HepG2 (cell line): Measurements from ENCODE around the gene NEDD8. TPM values are rescaled to one million over a fixed set of nuclear protein-coding genes. Genes with fewer than 3 reads are reported as not detected.

ENCODE experiments used
- FOXP1 ChIP-seq, 2 experiments: fragments of 450-650 bp in 1 of 2; IDR thresholded peaks; 2 replicates each; pipeline ENCODE4 v1.6.1; 2017 to 2018; ENCODE audit warnings: antibody characterized with exemption in 1 of 2
- HMG20A ChIP-seq: IDR thresholded peaks from 2 replicates; pipeline ENCODE4 v1.6.1; 2016; ENCODE audit warnings: borderline replicate concordance
- KAT8 ChIP-seq: IDR thresholded peaks from 2 replicates; pipeline ENCODE4 v1.6.1; 2016; ENCODE audit warnings: missing genetic modification reagents, missing compliant biosample characterization
- KLF13 ChIP-seq: sonication (generic); formaldehyde crosslinking; IDR thresholded peaks from 2 replicates; pipeline ENCODE4 v1.4.0; 2020; ENCODE audit warnings: mild to moderate bottlenecking, missing genetic modification reagents
- POLR2AphosphoS5 ChIP-seq: IDR thresholded peaks from 2 replicates; pipeline ENCODE4 v1.6.1; 2012; ENCODE audit warnings: low read depth, low read length
- ZMYM3 ChIP-seq: sonication (generic); formaldehyde crosslinking; IDR thresholded peaks from 2 replicates; pipeline ENCODE4 v1.5.1; 2020; ENCODE audit warnings: mild to moderate bottlenecking, missing genetic modification reagents
- ZNF335 ChIP-seq: sonication (generic); formaldehyde crosslinking; IDR thresholded peaks from 2 replicates; pipeline ENCODE4 v1.4.0; 2020; ENCODE audit warnings: missing genetic modification reagents
- ZNF556 ChIP-seq: sonication (generic); formaldehyde crosslinking; IDR thresholded peaks from 2 replicates; pipeline ENCODE4 v1.4.0; 2020; ENCODE audit warnings: mild to moderate bottlenecking, missing genetic modification reagents, borderline replicate concordance
- ZNF557 ChIP-seq: sonication (generic); formaldehyde crosslinking; IDR thresholded peaks from 2 replicates; pipeline ENCODE4 v1.4.0; 2020; ENCODE audit warnings: missing genetic modification reagents
- ZNF629 ChIP-seq: sonication (generic); formaldehyde crosslinking; conservative IDR thresholded peaks from 2 replicates; pipeline ENCODE4 v1.5.0; 2020; ENCODE audit warnings: missing genetic modification reagents
- ZNF678 ChIP-seq: sonication (generic); formaldehyde crosslinking; IDR thresholded peaks from 2 replicates; pipeline ENCODE4 v1.4.0; 2020; ENCODE audit warnings: mild to moderate bottlenecking, missing genetic modification reagents
- ZNF703 ChIP-seq: sonication (generic); formaldehyde crosslinking; IDR thresholded peaks from 2 replicates; pipeline ENCODE4 v1.5.1; 2020; ENCODE audit warnings: missing genetic modification reagents, mild to moderate bottlenecking, moderate library complexity, borderline replicate concordance
- ZNF839 ChIP-seq: sonication (generic); formaldehyde crosslinking; IDR thresholded peaks from 2 replicates; pipeline ENCODE4 v1.4.0; 2020; ENCODE audit warnings: missing genetic modification reagents, mild to moderate bottlenecking, borderline replicate concordance
- polyA plus RNA-seq, 8 experiments: library from polyadenylated mRNA; depleted of rRNA in 3 of 8; stranded (reverse) in 7 of 8; unstranded in 1 of 8; fragments of >200 nt; fragmentation: Illumina TruSeq in 4 of 8; extraction: Trizol in 4 of 8; gene quantifications; 2 replicates each; pipeline versions ENCODE4 v1.2.1 to v1.2.3, GENCODE V29; 2011 to 2016; ENCODE audit warnings: low read depth in 4 of 8, missing spikeins in 1 of 8, mixed read lengths in 1 of 8; ENCODE audit not compliant: insufficient read depth in 1 of 8
- total RNA-seq, 5 experiments: library from RNA; depleted of rRNA; stranded (reverse); fragments of >200 nt; fragmentation: Illumina TruSeq; extraction: Trizol; gene quantifications; 2 replicates each; pipeline ENCODE4 v1.2.3, GENCODE V29; 2016; ENCODE audit warnings: low read depth in 1 of 5
- TF ChIP-seq, protein P1 (sequence below): sonication (generic); formaldehyde crosslinking; IDR thresholded peaks from 2 replicates; pipeline ENCODE4 v1.4.0; 2020; ENCODE audit warnings: missing genetic modification reagents
- TF ChIP-seq, protein P2 (sequence below): sonication (generic); formaldehyde crosslinking; IDR thresholded peaks from 2 replicates; pipeline ENCODE4 v1.8.0; 2022; ENCODE audit warnings: mild to moderate bottlenecking, missing genetic modification reagents, moderate library complexity
- TF ChIP-seq, protein P3 (sequence below): sonication (generic); formaldehyde crosslinking; IDR thresholded peaks from one replicate; pipeline ENCODE4 v1.5.1; 2020; ENCODE audit warnings: mild to moderate bottlenecking, missing genetic modification reagents; ENCODE audit errors: not compliant biosample characterization

Gene NEDD8
- total and polyA plus RNA-seq, 2 of the 13 experiments (the other 11 are each of a cell fraction or from before 2014, with no cell fraction given), result 535 to 713 TPM

DNA sequence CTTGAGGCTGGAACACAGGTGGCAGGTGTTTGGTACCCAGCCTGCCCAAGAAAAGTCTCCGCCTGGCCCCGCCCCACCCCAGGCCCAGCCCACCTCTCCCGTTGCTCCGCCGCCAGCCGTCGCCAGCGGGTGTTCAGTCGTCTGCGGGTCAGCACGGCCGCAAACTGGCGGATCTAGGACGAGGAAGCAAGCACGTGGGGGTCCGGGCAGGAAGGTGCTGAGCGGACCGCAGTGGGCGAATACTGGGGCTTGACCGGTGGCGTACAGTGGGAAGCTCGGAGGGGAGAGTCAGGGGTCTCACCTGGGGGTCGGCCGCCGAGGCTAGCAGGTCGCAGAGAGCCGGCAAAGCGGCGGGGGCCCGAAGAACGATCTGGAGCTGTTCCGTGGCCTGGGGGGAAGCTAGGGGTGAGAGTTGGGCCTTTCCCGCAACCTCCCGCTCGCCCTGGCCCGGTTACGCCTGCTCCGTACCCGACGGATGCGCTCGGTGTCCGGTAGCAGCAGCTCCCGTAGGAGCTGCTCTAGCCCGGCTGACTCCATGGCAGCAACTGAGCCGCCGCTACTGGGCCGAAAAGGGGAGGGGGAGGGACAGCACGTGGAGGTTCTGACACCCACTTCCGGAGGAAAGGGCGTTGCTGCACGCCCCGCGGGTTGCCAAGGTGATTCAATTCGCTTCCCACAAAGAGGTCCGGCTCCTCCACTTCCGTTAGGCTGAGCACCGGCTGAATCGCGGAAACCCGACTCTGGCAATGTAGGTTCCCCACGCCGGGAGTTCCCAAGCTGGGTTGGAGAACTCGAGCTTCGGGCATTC lies 43.7 kb downstream of the NEDD8 start, which contains the start of gene IPO4 (continued):
- TF ChIP-seq, protein P1, sequence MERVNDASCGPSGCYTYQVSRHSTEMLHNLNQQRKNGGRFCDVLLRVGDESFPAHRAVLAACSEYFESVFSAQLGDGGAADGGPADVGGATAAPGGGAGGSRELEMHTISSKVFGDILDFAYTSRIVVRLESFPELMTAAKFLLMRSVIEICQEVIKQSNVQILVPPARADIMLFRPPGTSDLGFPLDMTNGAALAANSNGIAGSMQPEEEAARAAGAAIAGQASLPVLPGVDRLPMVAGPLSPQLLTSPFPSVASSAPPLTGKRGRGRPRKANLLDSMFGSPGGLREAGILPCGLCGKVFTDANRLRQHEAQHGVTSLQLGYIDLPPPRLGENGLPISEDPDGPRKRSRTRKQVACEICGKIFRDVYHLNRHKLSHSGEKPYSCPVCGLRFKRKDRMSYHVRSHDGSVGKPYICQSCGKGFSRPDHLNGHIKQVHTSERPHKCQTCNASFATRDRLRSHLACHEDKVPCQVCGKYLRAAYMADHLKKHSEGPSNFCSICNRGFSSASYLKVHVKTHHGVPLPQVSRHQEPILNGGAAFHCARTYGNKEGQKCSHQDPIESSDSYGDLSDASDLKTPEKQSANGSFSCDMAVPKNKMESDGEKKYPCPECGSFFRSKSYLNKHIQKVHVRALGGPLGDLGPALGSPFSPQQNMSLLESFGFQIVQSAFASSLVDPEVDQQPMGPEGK, result peak; percentile 95
- peak; percentile 74 for TF ChIP-seq ZNF839 (CRISPR knock-in tag)
- peak; percentile 100 for TF ChIP-seq ZNF556 (CRISPR knock-in tag)
- peak; percentile 90; the same call in 1 of the 2 replicates for TF ChIP-seq ZNF557 (CRISPR knock-in tag)
- TF ChIP-seq ZNF335, result peak; percentile 99
- TF ChIP-seq FOXP1 (IDR thresholded peaks at IDR 0.05), result no peak
- TF ChIP-seq FOXP1 (CRISPR knock-in tag; IDR thresholded peaks at IDR 0.05), result peak; percentile 70
- no peak for TF ChIP-seq ZNF703 (CRISPR knock-in tag)
- TF ChIP-seq KAT8 (CRISPR knock-in tag), result peak; percentile 100
- peak; percentile 58 for TF ChIP-seq ZNF629 (CRISPR knock-in tag)
- TF ChIP-seq, protein P2, sequence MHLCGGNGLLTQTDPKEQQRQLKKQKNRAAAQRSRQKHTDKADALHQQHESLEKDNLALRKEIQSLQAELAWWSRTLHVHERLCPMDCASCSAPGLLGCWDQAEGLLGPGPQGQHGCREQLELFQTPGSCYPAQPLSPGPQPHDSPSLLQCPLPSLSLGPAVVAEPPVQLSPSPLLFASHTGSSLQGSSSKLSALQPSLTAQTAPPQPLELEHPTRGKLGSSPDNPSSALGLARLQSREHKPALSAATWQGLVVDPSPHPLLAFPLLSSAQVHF (CRISPR knock-in tag), result no peak
- peak; percentile 99 for TF ChIP-seq KLF13
- TF ChIP-seq HMG20A (CRISPR knock-in tag), result peak; percentile 71; the same call in 1 of the 2 replicates
- TF ChIP-seq ZNF678 (CRISPR knock-in tag), result peak; percentile 98
- peak; percentile 76; the same call in 1 of the 2 replicates for TF ChIP-seq ZMYM3 (CRISPR knock-in tag)
- TF ChIP-seq, protein P3, sequence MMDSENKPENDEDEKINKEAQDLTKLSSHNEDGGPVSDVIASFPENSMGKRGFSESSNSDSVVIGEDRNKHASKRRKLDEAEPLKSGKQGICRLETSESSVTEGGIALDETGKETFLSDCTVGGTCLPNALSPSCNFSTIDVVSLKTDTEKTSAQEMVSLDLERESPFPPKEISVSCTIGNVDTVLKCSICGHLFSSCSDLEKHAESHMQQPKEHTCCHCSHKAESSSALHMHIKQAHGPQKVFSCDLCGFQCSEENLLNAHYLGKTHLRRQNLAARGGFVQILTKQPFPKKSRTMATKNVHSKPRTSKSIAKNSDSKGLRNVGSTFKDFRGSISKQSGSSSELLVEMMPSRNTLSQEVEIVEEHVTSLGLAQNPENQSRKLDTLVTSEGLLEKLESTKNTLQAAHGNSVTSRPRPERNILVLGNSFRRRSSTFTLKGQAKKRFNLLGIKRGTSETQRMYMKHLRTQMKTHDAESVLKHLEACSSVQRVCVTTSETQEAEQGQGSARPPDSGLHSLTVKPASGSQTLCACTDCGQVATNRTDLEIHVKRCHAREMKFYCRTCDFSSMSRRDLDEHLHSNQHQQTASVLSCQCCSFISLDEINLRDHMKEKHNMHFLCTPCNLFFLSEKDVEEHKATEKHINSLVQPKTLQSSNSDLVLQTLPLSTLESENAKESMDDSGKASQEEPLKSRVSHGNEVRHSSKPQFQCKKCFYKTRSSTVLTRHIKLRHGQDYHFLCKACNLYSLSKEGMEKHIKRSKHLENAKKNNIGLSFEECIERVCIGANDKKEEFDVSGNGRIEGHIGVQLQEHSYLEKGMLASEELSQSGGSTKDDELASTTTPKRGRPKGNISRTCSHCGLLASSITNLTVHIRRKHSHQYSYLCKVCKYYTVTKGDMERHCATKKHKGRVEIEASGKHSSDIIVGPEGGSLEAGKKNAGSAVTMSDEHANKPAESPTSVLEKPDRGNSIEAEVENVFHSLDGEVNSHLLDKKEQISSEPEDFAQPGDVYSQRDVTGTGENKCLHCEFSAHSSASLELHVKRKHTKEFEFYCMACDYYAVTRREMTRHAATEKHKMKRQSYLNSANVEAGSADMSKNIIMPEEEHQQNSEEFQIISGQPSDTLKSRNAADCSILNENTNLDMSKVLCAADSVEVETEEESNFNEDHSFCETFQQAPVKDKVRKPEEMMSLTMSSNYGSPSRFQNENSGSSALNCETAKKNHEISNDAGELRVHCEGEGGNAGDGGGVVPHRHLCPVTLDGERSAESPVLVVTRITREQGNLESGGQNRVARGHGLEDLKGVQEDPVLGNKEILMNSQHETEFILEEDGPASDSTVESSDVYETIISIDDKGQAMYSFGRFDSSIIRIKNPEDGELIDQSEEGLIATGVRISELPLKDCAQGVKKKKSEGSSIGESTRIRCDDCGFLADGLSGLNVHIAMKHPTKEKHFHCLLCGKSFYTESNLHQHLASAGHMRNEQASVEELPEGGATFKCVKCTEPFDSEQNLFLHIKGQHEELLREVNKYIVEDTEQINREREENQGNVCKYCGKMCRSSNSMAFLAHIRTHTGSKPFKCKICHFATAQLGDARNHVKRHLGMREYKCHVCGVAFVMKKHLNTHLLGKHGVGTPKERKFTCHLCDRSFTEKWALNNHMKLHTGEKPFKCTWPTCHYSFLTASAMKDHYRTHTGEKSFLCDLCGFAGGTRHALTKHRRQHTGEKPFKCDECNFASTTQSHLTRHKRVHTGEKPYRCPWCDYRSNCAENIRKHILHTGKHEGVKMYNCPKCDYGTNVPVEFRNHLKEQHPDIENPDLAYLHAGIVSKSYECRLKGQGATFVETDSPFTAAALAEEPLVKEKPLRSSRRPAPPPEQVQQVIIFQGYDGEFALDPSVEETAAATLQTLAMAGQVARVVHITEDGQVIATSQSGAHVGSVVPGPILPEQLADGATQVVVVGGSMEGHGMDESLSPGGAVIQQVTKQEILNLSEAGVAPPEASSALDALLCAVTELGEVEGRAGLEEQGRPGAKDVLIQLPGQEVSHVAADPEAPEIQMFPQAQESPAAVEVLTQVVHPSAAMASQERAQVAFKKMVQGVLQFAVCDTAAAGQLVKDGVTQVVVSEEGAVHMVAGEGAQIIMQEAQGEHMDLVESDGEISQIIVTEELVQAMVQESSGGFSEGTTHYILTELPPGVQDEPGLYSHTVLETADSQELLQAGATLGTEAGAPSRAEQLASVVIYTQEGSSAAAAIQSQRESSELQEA (CRISPR knock-in tag), result peak; percentile 99
- peak; percentile 97 for TF ChIP-seq POLR2AphosphoS5
